Liver (tissue), 9 donors: ENCODE measurements around the gene AKAP13. TPM values are rescaled to one million over a fixed set of nuclear protein-coding genes. Genes with fewer than 3 reads are reported as not detected.

Experiments
- DNase-seq: peaks from one replicate; pipeline ENCODE4 v3.0.0-alpha.2; 2017; ENCODE audit warnings: low spot score
- H3K27ac ChIP-seq, 2 donors: one replicate each; pipeline ENCODE4 v1.7.0; 2013; ENCODE audit warnings: inconsistent platforms in 2 of 2, low read length in 2 of 2, control low read depth in 1 of 2, low read depth in 1 of 2, mild to moderate bottlenecking in 1 of 2
- H3K27me3 ChIP-seq, 4 donors: one replicate each; pipeline versions ENCODE4 v1.6.1 to v1.7.0; 2013; ENCODE audit warnings: low read length in 3 of 4, inconsistent platforms in 1 of 4, mild to moderate bottlenecking in 1 of 4, moderate library complexity in 1 of 4; ENCODE audit not compliant: control insufficient read depth in 4 of 4, insufficient read depth in 4 of 4
- H3K36me3 ChIP-seq, 4 donors: one replicate each; pipeline versions ENCODE4 v1.6.1 to v1.7.0; 2013; ENCODE audit warnings: low read length in 3 of 4, mild to moderate bottlenecking in 3 of 4, low read depth in 1 of 4, moderate library complexity in 1 of 4; ENCODE audit not compliant: control insufficient read depth in 4 of 4, insufficient read depth in 3 of 4
- H3K4me1 ChIP-seq, 4 donors: one replicate each; pipeline versions ENCODE4 v1.6.1 to v1.7.0; 2013; ENCODE audit warnings: low read length in 3 of 4, mild to moderate bottlenecking in 3 of 4, moderate library complexity in 1 of 4; ENCODE audit not compliant: control insufficient read depth in 4 of 4, insufficient read depth in 4 of 4
- H3K4me3 ChIP-seq, 3 donors: one replicate each; pipeline versions ENCODE4 v1.6.1 to v1.7.0; 2013; ENCODE audit warnings: low read length in 3 of 3, control low read depth in 1 of 3, low read depth in 1 of 3, mild to moderate bottlenecking in 1 of 3
- H3K9ac ChIP-seq, 2 donors: one replicate each; pipeline ENCODE4 v1.7.0; 2013; ENCODE audit warnings: low read length in 2 of 2, mild to moderate bottlenecking in 2 of 2, moderate library complexity in 2 of 2, control low read depth in 1 of 2, low read depth in 1 of 2
- H3K9me3 ChIP-seq, 4 donors: one replicate each; pipeline versions ENCODE4 v1.6.1 to v1.7.0; 2013; ENCODE audit warnings: low read length in 3 of 4; ENCODE audit not compliant: control insufficient read depth in 4 of 4
- EGR1 ChIP-seq, 2 donors: IDR thresholded peaks; 2 replicates each; pipeline ENCODE4 v1.6.1; 2016 to 2018; ENCODE audit warnings: antibody characterized with exemption in 2 of 2, low read depth in 2 of 2
- FOXA1 ChIP-seq: IDR thresholded peaks from 2 replicates; pipeline ENCODE4 v1.6.1; 2016; ENCODE audit warnings: antibody characterized with exemption
- FOXA2 ChIP-seq: IDR thresholded peaks from 2 replicates; pipeline ENCODE4 v1.6.1; 2016; ENCODE audit warnings: antibody characterized with exemption
- GABPA ChIP-seq, 2 donors: IDR thresholded peaks in 1 of 2; conservative IDR thresholded peaks in 1 of 2; 2 replicates each; pipeline ENCODE4 v1.6.1; 2016; ENCODE audit warnings: antibody characterized with exemption in 2 of 2, mild to moderate bottlenecking in 1 of 2, moderate library complexity in 1 of 2
- HNF4A ChIP-seq, 2 donors: conservative IDR thresholded peaks; 2 replicates each; pipeline ENCODE4 v1.6.1; 2016; ENCODE audit warnings: antibody characterized with exemption in 2 of 2, mild to moderate bottlenecking in 2 of 2
- HNF4G ChIP-seq: IDR thresholded peaks from 2 replicates; pipeline ENCODE4 v1.6.1; 2016; ENCODE audit warnings: antibody characterized with exemption
- JUND ChIP-seq, 2 donors: IDR thresholded peaks; 2 replicates each; pipeline ENCODE4 v1.6.1; 2016; ENCODE audit warnings: antibody characterized with exemption in 2 of 2
- NR2F2 ChIP-seq: IDR thresholded peaks from 2 replicates; pipeline ENCODE4 v1.6.1; 2016; ENCODE audit warnings: antibody characterized with exemption
- RAD21 ChIP-seq, 2 donors: IDR thresholded peaks; 2 replicates each; pipeline ENCODE4 v1.6.1; 2016; ENCODE audit warnings: antibody characterized with exemption in 2 of 2, mild to moderate bottlenecking in 2 of 2
- RXRA ChIP-seq, 2 donors: IDR thresholded peaks; 2 replicates each; pipeline ENCODE4 v1.6.1; 2017 to 2018; ENCODE audit warnings: antibody characterized with exemption in 2 of 2, mild to moderate bottlenecking in 1 of 2
- SP1 ChIP-seq: IDR thresholded peaks from 2 replicates; pipeline ENCODE4 v1.6.1; 2018; ENCODE audit warnings: antibody characterized with exemption, mild to moderate bottlenecking
- TAF1 ChIP-seq: conservative IDR thresholded peaks from 2 replicates; pipeline ENCODE4 v1.6.1; 2016; ENCODE audit warnings: antibody characterized with exemption, mild to moderate bottlenecking
- YY1 ChIP-seq: IDR thresholded peaks from 2 replicates; pipeline ENCODE4 v1.6.1; 2016; ENCODE audit warnings: antibody characterized with exemption, mild to moderate bottlenecking
- ZBTB33 ChIP-seq: IDR thresholded peaks from 2 replicates; pipeline ENCODE4 v1.6.1; 2016; ENCODE audit warnings: antibody characterized with exemption
- WGBS: extraction: QIAGEN DNeasy Blood & Tissue Kit; methylation state at CpG from one replicate; pipeline ENCODE4 v1.1.7; 2013; 5-methylcytosine and 5-hydroxymethylcytosine counted together
- polyA plus RNA-seq, 2 donors: library from polyadenylated mRNA; stranded (reverse) in 1 of 2; unstranded in 1 of 2; fragments of 200-250 nt in 1 of 2; fragments of >200 nt in 1 of 2; fragmentation: Nextera tagmentation in 1 of 2; extraction: Ambion mirVana in 1 of 2; gene quantifications; one replicate each; pipeline versions ENCODE4 v1.2.1 to v1.2.3, GENCODE V29; 2013 to 2015
- total RNA-seq, 2 donors: library from RNA; depleted of rRNA; stranded (reverse); fragments of >200 nt; gene quantifications; one replicate each; pipeline ENCODE4 v1.2.3, GENCODE V29; 2014
- TF ChIP-seq, protein P1 (sequence below): IDR thresholded peaks from 2 replicates; pipeline ENCODE4 v1.6.1; 2016; ENCODE audit warnings: antibody characterized with exemption, mild to moderate bottlenecking
- TF ChIP-seq, protein P2 (sequence below): IDR thresholded peaks from 2 replicates; pipeline ENCODE4 v1.6.1; 2016; ENCODE audit warnings: antibody characterized with exemption
- TF ChIP-seq, protein P3 (sequence below): IDR thresholded peaks from 2 replicates; pipeline ENCODE4 v1.6.1; 2016; ENCODE audit warnings: antibody characterized with exemption
- TF ChIP-seq, protein P4 (sequence below): fragments of 150-350 bp; IDR thresholded peaks from 2 replicates; pipeline ENCODE4 v1.5.1; 2017; ENCODE audit warnings: improper control_type of control experiment, low read depth, low read length; ENCODE audit not compliant: missing input control
- donor health status: healthy.
- donor health status: healthy.
- donor health status: healthy.
- donor health status: healthy.
- donor health status: healthy.

The AKAP13 gene
- total and polyA plus RNA-seq, 4 donors: 18.6 to 92.3 (median 37.4) TPM

DNA sequence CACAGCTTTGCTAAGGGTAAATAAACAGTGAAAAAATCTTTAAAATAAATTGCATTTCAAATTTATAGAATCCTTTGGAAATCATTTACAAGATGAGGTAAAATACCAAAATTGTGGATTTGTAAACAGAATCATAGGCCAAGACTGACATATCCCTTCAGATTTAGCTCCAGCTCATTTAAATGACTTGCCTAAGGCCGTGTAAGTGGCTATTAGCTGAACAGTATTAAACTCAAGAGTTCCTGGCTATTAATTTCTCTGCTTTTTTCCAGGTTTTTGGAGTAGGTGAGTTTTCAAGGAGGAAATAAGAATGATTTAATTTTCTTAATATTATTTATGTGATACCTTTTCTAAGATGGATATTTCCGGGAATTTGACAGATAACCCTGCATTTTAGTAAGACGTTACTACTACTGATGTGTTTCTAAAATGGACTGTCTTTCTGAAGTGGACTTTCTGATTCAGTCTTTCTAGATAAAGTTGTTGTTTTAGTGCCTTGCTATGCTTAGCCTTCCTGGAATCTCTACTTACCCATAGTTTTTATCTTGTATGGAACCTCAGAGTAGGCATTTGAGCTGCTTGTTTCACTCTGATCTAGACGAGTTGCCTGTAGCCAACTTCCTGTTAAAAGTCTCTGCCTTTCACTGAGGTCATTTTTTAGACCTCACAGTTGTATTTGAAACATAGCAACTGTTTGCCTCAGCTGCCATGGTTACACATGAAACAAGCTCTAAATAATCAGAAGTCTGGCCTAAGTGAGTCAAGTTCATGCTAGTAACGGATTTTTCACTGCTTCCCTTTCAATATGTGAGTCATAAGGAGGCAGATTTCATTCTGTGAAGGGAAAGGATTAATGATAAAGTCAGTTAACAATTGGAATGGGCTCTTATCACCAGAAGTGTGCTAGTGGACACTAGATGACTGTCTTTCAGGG is 287.4 kb downstream of the AKAP13 start:
- Histone ChIP-seq H3K36me3 (peaks cover 0 to 44% (median 30%) of the 10 kb centered on the region in 4 donors), H3K27ac (peak overlapping the region; percentile 85 to 89), H3K4me1 (peaks cover 0 to 6% (median 3%) of the 10 kb centered on the region in 4 donors), H3K4me3 (no peak overlapping the region), H3K9ac (peak overlapping the region; percentile 62 to 91), H3K9me3 (no peaks in the 10 kb centered on the region), H3K27me3 (no peaks in the 10 kb centered on the region)
- 42% methylated on average over 5 of the region's 5 CpGs for WGBS
- no peak for DNase-seq
- TF ChIP-seq RAD21 (IDR thresholded peaks at IDR 0.05) (peak; percentile 38 to 45), TAF1 (no peak), SP1 (peak; percentile 59), NR2F2 (peak; percentile 81), RXRA (IDR thresholded peaks at IDR 0.05) (peak; percentile 35 to 58), EGR1 (IDR thresholded peaks at IDR 0.05; ENCODE audit: low read depth in 2 of 2) (no peak), FOXA1 (no peak), HNF4G (no peak), GABPA (IDR thresholded peaks at IDR 0.05 in 1 of 2, conservative IDR thresholded peaks at IDR 0.05 in 1 of 2) (no peak), YY1 (no peak), FOXA2 (no peak), JUND (IDR thresholded peaks at IDR 0.05) (peak; percentile 88 to 89), HNF4A (conservative IDR thresholded peaks at IDR 0.05) (peak; percentile 16 to 37), ZBTB33 (no peak)
- TF ChIP-seq, protein P1, sequence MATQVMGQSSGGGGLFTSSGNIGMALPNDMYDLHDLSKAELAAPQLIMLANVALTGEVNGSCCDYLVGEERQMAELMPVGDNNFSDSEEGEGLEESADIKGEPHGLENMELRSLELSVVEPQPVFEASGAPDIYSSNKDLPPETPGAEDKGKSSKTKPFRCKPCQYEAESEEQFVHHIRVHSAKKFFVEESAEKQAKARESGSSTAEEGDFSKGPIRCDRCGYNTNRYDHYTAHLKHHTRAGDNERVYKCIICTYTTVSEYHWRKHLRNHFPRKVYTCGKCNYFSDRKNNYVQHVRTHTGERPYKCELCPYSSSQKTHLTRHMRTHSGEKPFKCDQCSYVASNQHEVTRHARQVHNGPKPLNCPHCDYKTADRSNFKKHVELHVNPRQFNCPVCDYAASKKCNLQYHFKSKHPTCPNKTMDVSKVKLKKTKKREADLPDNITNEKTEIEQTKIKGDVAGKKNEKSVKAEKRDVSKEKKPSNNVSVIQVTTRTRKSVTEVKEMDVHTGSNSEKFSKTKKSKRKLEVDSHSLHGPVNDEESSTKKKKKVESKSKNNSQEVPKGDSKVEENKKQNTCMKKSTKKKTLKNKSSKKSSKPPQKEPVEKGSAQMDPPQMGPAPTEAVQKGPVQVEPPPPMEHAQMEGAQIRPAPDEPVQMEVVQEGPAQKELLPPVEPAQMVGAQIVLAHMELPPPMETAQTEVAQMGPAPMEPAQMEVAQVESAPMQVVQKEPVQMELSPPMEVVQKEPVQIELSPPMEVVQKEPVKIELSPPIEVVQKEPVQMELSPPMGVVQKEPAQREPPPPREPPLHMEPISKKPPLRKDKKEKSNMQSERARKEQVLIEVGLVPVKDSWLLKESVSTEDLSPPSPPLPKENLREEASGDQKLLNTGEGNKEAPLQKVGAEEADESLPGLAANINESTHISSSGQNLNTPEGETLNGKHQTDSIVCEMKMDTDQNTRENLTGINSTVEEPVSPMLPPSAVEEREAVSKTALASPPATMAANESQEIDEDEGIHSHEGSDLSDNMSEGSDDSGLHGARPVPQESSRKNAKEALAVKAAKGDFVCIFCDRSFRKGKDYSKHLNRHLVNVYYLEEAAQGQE: peak; percentile 32
- TF ChIP-seq, protein P2, sequence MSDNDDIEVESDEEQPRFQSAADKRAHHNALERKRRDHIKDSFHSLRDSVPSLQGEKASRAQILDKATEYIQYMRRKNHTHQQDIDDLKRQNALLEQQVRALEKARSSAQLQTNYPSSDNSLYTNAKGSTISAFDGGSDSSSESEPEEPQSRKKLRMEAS: no peak
- TF ChIP-seq, protein P3, sequence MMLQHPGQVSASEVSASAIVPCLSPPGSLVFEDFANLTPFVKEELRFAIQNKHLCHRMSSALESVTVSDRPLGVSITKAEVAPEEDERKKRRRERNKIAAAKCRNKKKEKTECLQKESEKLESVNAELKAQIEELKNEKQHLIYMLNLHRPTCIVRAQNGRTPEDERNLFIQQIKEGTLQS: peak; percentile 20
- TF ChIP-seq, protein P4, sequence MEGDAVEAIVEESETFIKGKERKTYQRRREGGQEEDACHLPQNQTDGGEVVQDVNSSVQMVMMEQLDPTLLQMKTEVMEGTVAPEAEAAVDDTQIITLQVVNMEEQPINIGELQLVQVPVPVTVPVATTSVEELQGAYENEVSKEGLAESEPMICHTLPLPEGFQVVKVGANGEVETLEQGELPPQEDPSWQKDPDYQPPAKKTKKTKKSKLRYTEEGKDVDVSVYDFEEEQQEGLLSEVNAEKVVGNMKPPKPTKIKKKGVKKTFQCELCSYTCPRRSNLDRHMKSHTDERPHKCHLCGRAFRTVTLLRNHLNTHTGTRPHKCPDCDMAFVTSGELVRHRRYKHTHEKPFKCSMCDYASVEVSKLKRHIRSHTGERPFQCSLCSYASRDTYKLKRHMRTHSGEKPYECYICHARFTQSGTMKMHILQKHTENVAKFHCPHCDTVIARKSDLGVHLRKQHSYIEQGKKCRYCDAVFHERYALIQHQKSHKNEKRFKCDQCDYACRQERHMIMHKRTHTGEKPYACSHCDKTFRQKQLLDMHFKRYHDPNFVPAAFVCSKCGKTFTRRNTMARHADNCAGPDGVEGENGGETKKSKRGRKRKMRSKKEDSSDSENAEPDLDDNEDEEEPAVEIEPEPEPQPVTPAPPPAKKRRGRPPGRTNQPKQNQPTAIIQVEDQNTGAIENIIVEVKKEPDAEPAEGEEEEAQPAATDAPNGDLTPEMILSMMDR: no peak
